NT2/D1 (cell line): Measurements from ENCODE around the gene ASPSCR1.

ENCODE experiments used
- SUZ12 ChIP-seq: IDR thresholded peaks from 2 replicates; pipeline ENCODE4 v1.6.1; 2011; ENCODE audit not compliant: insufficient read length, insufficient read depth; ENCODE audit errors: extremely low read depth
- YY1 ChIP-seq: IDR thresholded peaks from 2 replicates; pipeline ENCODE4 v1.6.1; 2011; ENCODE audit not compliant: insufficient read length, insufficient read depth
- ZNF274 ChIP-seq: IDR thresholded peaks from 2 replicates; pipeline ENCODE4 v1.6.1; 2011; ENCODE audit warnings: mild to moderate bottlenecking, low read depth, low read length

DNA sequence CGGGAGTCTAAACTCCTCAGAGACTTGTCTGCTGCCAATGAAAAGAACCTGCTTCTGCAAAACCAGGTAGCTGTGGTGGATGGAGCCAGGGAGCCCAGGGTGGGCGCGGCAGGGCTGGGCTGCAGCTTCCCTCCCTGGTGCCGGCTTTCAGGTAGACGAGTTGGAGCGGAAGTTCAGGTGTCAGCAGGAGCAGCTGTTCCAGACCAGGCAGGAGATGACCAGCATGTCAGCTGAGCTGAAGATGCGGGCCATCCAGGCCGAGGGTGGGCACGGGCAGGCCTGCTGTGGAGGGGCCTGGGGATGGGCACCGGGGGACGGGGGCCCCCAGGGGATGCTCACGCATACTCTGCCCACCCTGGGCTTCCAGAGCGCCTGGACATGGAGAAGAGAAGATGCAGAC, 50.8 kb downstream of the ASPSCR1 start:
- no peak for TF ChIP-seq ZNF274
- TF ChIP-seq YY1 = no peak
- TF ChIP-seq SUZ12 = no peak
